ENCODE data around the gene CNIH3.

- TF ChIP-seq CTCF (conservative IDR thresholded peaks at IDR 0.05; ENCODE audit: low read depth, low read length) (no peak), POLR2A (IDR thresholded peaks at IDR 0.05; ENCODE audit: low read depth, low read length) (peak; percentile 59; the same call in 1 of the 2 replicates), USF2 (IDR thresholded peaks at IDR 0.05; ENCODE audit: low read depth, low read length) (peak; percentile 86), RFX5 (IDR thresholded peaks at IDR 0.05; ENCODE audit: low read depth, low read length) (no peak), MXI1 (IDR thresholded peaks at IDR 0.05; ENCODE audit: borderline replicate concordance, low read depth, low read length) (no peak), CEBPB (IDR thresholded peaks at IDR 0.05; ENCODE audit: low read depth, low read length) (peak; percentile 95), BHLHE40 (IDR thresholded peaks at IDR 0.05; ENCODE audit: low read depth, low read length) (peak; percentile 4; the same call in 1 of the 2 replicates), RCOR1 (IDR thresholded peaks at IDR 0.05; ENCODE audit: insufficient replicate concordance, low read length) (peak; percentile 86), SMC3 (IDR thresholded peaks at IDR 0.05; ENCODE audit: low read depth, low read length) (no peak), CHD1 (IDR thresholded peaks at IDR 0.05; ENCODE audit: low read depth, low read length) (no peak), MAZ (IDR thresholded peaks at IDR 0.05; ENCODE audit: borderline replicate concordance, low read depth, low read length) (no peak)
Measured at GRCh38 chr1:224623743-224624333, 7.7 kb downstream of the CNIH3 start.

Measured in IMR-90 (cell line).